WTC11 (cell line): Measurements from ENCODE around the gene ITSN1. TPM values are rescaled to one million over a fixed set of nuclear protein-coding genes. Genes with fewer than 3 reads are reported as not detected.

Source experiments
- ATAC-seq: fragments of 200-7000 bp; cut with Tn5 transposase; 2 replicates; pipeline ENCODE4 v1.10.0; 2021; ENCODE audit warnings: mild to moderate bottlenecking, moderate library complexity
- CTCF ChIA-PET: fragments of 300-600 bp; sonication (Branson Sonifier 250); formaldehyde crosslinking; loops from one replicate; lab custom pipeline; 2021; ENCODE audit warnings: antibody characterized with exemption; lab: Charles Lee
- POLR2A ChIA-PET: fragments of 350-600 bp; sonication (Branson Sonifier 250); formaldehyde crosslinking; loops from one replicate; lab custom pipeline; 2021; ENCODE audit warnings: antibody characterized with exemption; lab: Charles Lee
- DNase-seq: peaks from one replicate; pipeline ENCODE4 v3.0.0; 2021; ENCODE audit warnings: low spot score
- H3K27ac Mint-ChIP-seq: 2 replicates; pipeline ENCODE4 v1.8.0; 2021; ENCODE audit warnings: mixed read lengths
- H3K27me3 Mint-ChIP-seq: 2 replicates; pipeline ENCODE4 v1.8.0; 2021; ENCODE audit warnings: low read depth, mild to moderate bottlenecking, moderate library complexity, mixed read lengths
- H3K36me3 Mint-ChIP-seq: 2 replicates; pipeline ENCODE4 v1.8.0; 2021; ENCODE audit warnings: mixed read lengths
- H3K4me1 Mint-ChIP-seq: 2 replicates; pipeline ENCODE4 v1.8.0; 2022; ENCODE audit warnings: mixed read lengths
- H3K4me3 Mint-ChIP-seq: 2 replicates; pipeline ENCODE4 v1.8.0; 2021; ENCODE audit warnings: mild to moderate bottlenecking, moderate library complexity, mixed read lengths
- H3K9me3 Mint-ChIP-seq: 2 replicates; pipeline ENCODE4 v1.8.0; 2021; ENCODE audit warnings: mixed read lengths
- CREB1 ChIP-seq: sonication (generic); formaldehyde crosslinking; IDR thresholded peaks from 2 replicates; pipeline ENCODE4 v1.8.0; 2023; ENCODE audit warnings: mild to moderate bottlenecking, missing genetic modification reagents
- EMX1 ChIP-seq: fragments of 250-450 bp; sonication (Bioruptor Pico); IDR thresholded peaks from 2 replicates; pipeline ENCODE4 v1.8.0; 2021; ENCODE audit warnings: mild to moderate bottlenecking
- ESRRA ChIP-seq: sonication (generic); formaldehyde crosslinking; IDR thresholded peaks from 2 replicates; pipeline ENCODE4 v1.8.1; 2022; ENCODE audit warnings: mild to moderate bottlenecking, missing genetic modification reagents, borderline replicate concordance
- FOXJ3 ChIP-seq: sonication (generic); formaldehyde crosslinking; IDR thresholded peaks from 2 replicates; pipeline ENCODE4 v1.9.0; 2021; ENCODE audit warnings: missing genetic modification reagents, mild to moderate bottlenecking, borderline replicate concordance
- GABPB1 ChIP-seq: sonication (generic); formaldehyde crosslinking; IDR thresholded peaks from 2 replicates; pipeline ENCODE4 v1.8.1; 2023; ENCODE audit warnings: mild to moderate bottlenecking, missing genetic modification reagents
- KAT7 ChIP-seq: sonication (generic); formaldehyde crosslinking; IDR thresholded peaks from 2 replicates; pipeline ENCODE4 v1.8.1; 2023; ENCODE audit warnings: missing genetic modification reagents, mild to moderate bottlenecking, borderline replicate concordance
- NR1H2 ChIP-seq: sonication (generic); formaldehyde crosslinking; IDR thresholded peaks from 2 replicates; pipeline ENCODE4 v1.9.0; 2021; ENCODE audit warnings: mild to moderate bottlenecking, moderate library complexity, missing genetic modification reagents
- RELA ChIP-seq: sonication (generic); formaldehyde crosslinking; IDR thresholded peaks from 2 replicates; pipeline ENCODE4 v1.8.1; 2022; ENCODE audit warnings: missing genetic modification reagents, mild to moderate bottlenecking, borderline replicate concordance
- RORB ChIP-seq: fragments of 250-450 bp; sonication (Bioruptor Pico); IDR thresholded peaks from 2 replicates; pipeline ENCODE4 v1.9.0; 2021; ENCODE audit warnings: mild to moderate bottlenecking
- total RNA-seq: library from RNA; stranded (reverse); gene quantifications from 3 replicates; pipeline ENCODE4 v1.2.3, GENCODE V29; 2021
- TF ChIP-seq, protein P1 (sequence below): sonication (generic); formaldehyde crosslinking; IDR thresholded peaks from 2 replicates; pipeline ENCODE4 v1.8.0; 2023; ENCODE audit warnings: missing genetic modification reagents, mild to moderate bottlenecking, borderline replicate concordance
- TF ChIP-seq, protein P2 (sequence below): sonication (generic); formaldehyde crosslinking; IDR thresholded peaks from 2 replicates; pipeline ENCODE4 v1.8.1; 2023; ENCODE audit warnings: mild to moderate bottlenecking, missing genetic modification reagents, borderline replicate concordance
- TF ChIP-seq, protein P3 (sequence below): sonication (generic); formaldehyde crosslinking; IDR thresholded peaks from 2 replicates; pipeline ENCODE4 v1.8.1; 2022; ENCODE audit warnings: missing genetic modification reagents, borderline replicate concordance
- TF ChIP-seq, protein P4 (sequence below): fragments of 250-450 bp; sonication (Bioruptor Pico); IDR thresholded peaks from 2 replicates; pipeline ENCODE4 v1.9.0; 2021; ENCODE audit warnings: mild to moderate bottlenecking
- TF ChIP-seq, protein P5 (sequence below): fragments of 250-450 bp; sonication (Bioruptor Pico); IDR thresholded peaks from 2 replicates; pipeline ENCODE4 v1.8.0; 2021; ENCODE audit warnings: mild to moderate bottlenecking
- TF ChIP-seq, protein P6 (sequence below): sonication (generic); formaldehyde crosslinking; IDR thresholded peaks from 2 replicates; pipeline ENCODE4 v1.8.0; 2022; ENCODE audit warnings: mild to moderate bottlenecking, missing genetic modification reagents

Gene ITSN1
- total RNA-seq, 1 experiment from 2014 or later: 69.6 TPM

DNA sequence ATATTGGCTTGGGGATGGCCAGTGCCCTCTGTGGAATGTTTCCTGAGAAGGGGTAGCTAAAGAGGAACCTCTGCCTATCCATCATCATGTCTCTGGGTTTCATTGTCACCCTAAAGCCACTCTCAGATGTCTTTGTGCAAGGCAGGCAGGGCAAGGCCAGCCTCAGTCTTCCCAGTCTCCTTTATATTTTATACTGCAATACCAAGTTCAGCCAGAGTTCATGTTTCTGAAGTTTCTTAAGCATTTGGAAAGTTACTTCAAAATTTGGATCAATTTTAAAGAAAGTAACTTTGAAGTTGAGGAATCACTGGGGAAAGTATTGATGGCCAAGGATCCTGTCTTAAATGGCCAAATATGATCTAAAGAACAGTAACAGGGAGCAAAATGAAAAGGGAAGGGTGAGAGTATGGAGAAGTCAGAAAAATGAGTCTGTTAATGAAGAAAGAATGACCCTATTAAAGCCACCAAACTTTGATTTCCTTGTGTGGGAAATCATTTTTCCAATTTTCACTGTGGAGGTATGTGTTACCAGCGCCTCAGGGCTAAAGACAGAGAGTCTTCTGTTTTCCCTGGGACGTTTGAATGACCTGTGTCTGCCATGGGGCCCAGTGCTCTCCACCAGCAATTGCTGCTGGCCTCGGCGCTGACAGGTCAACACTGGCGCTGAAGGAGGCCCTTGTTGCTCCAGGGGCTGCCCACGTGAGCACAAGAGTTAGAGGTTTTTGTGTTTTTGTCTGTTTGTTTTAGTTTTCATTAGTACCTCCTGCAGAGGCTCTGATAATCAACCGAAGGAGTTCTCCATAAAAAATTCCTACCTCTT lies 179.4 kb downstream of the ITSN1 start (continued):
- TF ChIP-seq, protein P1, sequence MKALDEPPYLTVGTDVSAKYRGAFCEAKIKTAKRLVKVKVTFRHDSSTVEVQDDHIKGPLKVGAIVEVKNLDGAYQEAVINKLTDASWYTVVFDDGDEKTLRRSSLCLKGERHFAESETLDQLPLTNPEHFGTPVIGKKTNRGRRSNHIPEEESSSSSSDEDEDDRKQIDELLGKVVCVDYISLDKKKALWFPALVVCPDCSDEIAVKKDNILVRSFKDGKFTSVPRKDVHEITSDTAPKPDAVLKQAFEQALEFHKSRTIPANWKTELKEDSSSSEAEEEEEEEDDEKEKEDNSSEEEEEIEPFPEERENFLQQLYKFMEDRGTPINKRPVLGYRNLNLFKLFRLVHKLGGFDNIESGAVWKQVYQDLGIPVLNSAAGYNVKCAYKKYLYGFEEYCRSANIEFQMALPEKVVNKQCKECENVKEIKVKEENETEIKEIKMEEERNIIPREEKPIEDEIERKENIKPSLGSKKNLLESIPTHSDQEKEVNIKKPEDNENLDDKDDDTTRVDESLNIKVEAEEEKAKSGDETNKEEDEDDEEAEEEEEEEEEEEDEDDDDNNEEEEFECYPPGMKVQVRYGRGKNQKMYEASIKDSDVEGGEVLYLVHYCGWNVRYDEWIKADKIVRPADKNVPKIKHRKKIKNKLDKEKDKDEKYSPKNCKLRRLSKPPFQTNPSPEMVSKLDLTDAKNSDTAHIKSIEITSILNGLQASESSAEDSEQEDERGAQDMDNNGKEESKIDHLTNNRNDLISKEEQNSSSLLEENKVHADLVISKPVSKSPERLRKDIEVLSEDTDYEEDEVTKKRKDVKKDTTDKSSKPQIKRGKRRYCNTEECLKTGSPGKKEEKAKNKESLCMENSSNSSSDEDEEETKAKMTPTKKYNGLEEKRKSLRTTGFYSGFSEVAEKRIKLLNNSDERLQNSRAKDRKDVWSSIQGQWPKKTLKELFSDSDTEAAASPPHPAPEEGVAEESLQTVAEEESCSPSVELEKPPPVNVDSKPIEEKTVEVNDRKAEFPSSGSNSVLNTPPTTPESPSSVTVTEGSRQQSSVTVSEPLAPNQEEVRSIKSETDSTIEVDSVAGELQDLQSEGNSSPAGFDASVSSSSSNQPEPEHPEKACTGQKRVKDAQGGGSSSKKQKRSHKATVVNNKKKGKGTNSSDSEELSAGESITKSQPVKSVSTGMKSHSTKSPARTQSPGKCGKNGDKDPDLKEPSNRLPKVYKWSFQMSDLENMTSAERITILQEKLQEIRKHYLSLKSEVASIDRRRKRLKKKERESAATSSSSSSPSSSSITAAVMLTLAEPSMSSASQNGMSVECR (CRISPR knock-in tag): no peak
- TF ChIP-seq CREB1: no peak
- TF ChIP-seq ESRRA: no peak

DNA sequence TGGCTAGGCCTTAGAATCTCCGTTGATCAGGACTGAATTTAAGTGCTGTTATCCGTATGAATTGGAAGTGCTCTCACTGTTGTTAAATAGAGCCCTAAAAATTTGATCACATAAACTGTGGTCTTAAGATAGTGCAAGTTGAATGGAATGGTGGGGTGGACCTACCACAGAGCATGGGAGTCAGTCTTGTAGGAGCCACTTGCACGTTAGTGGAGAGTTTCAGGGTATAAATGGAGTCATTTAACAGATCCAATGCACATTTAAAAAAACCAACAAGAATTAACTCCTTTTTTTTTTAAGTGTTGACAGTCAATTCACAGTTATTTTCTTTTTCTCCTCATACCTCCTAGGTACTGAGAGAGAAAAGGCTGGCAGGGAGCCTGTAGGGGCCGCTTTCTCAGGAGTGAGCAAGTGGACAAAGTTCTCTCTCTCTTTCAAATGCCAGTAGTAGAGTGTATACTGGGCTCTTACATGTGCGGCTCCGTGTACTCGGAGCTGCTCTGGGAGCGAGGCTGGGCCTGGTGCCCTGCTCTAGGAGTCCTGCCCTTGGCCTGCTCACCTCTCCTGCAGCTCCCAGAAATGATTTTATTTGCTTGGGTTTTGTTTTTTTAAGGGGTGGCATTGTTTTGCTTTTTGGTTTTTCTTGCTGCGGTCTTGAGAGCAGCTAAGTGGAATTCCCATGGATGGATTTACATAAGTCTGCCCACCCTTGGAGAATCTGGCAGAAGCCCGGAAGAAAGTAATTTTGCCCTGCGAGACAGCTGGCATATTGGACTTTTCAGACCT lies 182.0 kb downstream of the ITSN1 start:
- H3K27me3 Mint-ChIP-seq: no peaks in the 10 kb centered on the region
- POLR2A ChIA-PET: no interaction called here
- CTCF ChIA-PET: interaction anchor here (1.6 to 2.0 kb wide), 2 partner anchors 77 to 219 kb away, joined by 4 read pairs; no protein-coding TSS in a partner anchor
- ATAC-seq (peak; percentile 38; the same call in 1 of the 2 replicates), DNase-seq (no peak)
- H3K4me1 Mint-ChIP-seq: peaks cover 5% of the 10 kb centered on the region; the same call in 1 of the 2 replicates
- no peak overlapping the region for H3K4me3 Mint-ChIP-seq
- TF ChIP-seq NR1H2: no peak
- no peak for TF ChIP-seq CREB1
- TF ChIP-seq RORB: no peak
- no peak for TF ChIP-seq RELA (CRISPR knock-in tag)
- no peaks in the 10 kb centered on the region for H3K9me3 Mint-ChIP-seq
- no peak overlapping the region; the same call in 1 of the 2 replicates for H3K27ac Mint-ChIP-seq
- H3K36me3 Mint-ChIP-seq: peaks cover 23% of the 10 kb centered on the region

DNA sequence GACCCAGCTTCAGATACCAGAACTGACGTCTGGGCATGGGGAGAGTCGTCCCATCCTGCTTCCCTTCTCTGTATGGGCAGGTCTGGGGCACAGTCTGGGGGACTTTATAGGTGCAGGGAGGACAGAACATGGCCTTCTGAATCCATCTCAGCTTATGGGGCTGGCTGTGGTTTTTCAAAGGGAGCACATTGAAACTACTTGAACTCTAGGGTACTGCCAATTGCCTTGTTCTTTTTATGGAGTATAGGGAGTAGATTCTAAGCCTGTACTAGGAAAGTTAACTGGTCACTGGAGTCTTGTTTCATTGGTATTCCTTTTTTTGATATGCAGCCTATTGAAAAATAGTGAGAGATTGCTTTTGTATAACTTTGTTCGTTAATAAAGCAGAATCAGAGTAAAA lies 183.1 kb downstream of the ITSN1 start:
- Mint-ChIP-seq H3K4me3 (no peak overlapping the region), H3K27ac (peak overlapping the region; percentile 81; the same call in 1 of the 2 replicates)
- CTCF ChIA-PET: interaction anchor here (2.0 kb wide), 1 partner anchor 76 kb away, joined by 4 read pairs; no protein-coding TSS in a partner anchor
- TF ChIP-seq, protein P2, sequence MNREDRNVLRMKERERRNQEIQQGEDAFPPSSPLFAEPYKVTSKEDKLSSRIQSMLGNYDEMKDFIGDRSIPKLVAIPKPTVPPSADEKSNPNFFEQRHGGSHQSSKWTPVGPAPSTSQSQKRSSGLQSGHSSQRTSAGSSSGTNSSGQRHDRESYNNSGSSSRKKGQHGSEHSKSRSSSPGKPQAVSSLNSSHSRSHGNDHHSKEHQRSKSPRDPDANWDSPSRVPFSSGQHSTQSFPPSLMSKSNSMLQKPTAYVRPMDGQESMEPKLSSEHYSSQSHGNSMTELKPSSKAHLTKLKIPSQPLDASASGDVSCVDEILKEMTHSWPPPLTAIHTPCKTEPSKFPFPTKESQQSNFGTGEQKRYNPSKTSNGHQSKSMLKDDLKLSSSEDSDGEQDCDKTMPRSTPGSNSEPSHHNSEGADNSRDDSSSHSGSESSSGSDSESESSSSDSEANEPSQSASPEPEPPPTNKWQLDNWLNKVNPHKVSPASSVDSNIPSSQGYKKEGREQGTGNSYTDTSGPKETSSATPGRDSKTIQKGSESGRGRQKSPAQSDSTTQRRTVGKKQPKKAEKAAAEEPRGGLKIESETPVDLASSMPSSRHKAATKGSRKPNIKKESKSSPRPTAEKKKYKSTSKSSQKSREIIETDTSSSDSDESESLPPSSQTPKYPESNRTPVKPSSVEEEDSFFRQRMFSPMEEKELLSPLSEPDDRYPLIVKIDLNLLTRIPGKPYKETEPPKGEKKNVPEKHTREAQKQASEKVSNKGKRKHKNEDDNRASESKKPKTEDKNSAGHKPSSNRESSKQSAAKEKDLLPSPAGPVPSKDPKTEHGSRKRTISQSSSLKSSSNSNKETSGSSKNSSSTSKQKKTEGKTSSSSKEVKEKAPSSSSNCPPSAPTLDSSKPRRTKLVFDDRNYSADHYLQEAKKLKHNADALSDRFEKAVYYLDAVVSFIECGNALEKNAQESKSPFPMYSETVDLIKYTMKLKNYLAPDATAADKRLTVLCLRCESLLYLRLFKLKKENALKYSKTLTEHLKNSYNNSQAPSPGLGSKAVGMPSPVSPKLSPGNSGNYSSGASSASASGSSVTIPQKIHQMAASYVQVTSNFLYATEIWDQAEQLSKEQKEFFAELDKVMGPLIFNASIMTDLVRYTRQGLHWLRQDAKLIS: no peak
- TF ChIP-seq FOXJ3 (CRISPR knock-in tag): no peak
- no peak for TF ChIP-seq EMX1 (CRISPR knock-in tag)
- no peak for TF ChIP-seq GABPB1 (CRISPR knock-in tag)
- TF ChIP-seq, protein P3, sequence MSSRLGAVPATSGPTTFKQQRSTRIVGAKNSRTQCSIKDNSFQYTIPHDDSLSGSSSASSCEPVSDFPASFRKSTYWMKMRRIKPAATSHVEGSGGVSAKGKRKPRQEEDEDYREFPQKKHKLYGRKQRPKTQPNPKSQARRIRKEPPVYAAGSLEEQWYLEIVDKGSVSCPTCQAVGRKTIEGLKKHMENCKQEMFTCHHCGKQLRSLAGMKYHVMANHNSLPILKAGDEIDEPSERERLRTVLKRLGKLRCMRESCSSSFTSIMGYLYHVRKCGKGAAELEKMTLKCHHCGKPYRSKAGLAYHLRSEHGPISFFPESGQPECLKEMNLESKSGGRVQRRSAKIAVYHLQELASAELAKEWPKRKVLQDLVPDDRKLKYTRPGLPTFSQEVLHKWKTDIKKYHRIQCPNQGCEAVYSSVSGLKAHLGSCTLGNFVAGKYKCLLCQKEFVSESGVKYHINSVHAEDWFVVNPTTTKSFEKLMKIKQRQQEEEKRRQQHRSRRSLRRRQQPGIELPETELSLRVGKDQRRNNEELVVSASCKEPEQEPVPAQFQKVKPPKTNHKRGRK (CRISPR knock-in tag): no peak
- TF ChIP-seq, protein P4, sequence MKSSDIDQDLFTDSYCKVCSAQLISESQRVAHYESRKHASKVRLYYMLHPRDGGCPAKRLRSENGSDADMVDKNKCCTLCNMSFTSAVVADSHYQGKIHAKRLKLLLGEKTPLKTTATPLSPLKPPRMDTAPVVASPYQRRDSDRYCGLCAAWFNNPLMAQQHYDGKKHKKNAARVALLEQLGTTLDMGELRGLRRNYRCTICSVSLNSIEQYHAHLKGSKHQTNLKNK (CRISPR knock-in tag): no peak
- TF ChIP-seq, protein P5, sequence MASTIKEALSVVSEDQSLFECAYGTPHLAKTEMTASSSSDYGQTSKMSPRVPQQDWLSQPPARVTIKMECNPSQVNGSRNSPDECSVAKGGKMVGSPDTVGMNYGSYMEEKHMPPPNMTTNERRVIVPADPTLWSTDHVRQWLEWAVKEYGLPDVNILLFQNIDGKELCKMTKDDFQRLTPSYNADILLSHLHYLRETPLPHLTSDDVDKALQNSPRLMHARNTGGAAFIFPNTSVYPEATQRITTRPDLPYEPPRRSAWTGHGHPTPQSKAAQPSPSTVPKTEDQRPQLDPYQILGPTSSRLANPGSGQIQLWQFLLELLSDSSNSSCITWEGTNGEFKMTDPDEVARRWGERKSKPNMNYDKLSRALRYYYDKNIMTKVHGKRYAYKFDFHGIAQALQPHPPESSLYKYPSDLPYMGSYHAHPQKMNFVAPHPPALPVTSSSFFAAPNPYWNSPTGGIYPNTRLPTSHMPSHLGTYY (CRISPR knock-in tag): no peak
- TF ChIP-seq, protein P6, sequence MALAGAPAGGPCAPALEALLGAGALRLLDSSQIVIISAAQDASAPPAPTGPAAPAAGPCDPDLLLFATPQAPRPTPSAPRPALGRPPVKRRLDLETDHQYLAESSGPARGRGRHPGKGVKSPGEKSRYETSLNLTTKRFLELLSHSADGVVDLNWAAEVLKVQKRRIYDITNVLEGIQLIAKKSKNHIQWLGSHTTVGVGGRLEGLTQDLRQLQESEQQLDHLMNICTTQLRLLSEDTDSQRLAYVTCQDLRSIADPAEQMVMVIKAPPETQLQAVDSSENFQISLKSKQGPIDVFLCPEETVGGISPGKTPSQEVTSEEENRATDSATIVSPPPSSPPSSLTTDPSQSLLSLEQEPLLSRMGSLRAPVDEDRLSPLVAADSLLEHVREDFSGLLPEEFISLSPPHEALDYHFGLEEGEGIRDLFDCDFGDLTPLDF (CRISPR knock-in tag): no peak
- TF ChIP-seq KAT7 (CRISPR knock-in tag): no peak

More for the DNA sequence above, 183.1 kb downstream of the ITSN1 start:
- H3K9me3 Mint-ChIP-seq: no peaks in the 10 kb centered on the region
- ATAC-seq (no peak), DNase-seq (no peak)
- H3K4me1 Mint-ChIP-seq: peaks cover 5% of the 10 kb centered on the region; the same call in 1 of the 2 replicates
- H3K36me3 Mint-ChIP-seq: peaks cover 31% of the 10 kb centered on the region
- no peaks in the 10 kb centered on the region for H3K27me3 Mint-ChIP-seq
- POLR2A ChIA-PET: no interaction called here
